Panc1 (cell line): Measurements from ENCODE around the gene CER1. TPM values are rescaled to one million over a fixed set of nuclear protein-coding genes. Genes with fewer than 3 reads are reported as not detected.

ENCODE experiments used
- ATAC-seq: fragments of 200-7000 bp; cut with Tn5 transposase; 2 replicates; pipeline ENCODE4 v1.9.1; 2020; ENCODE audit warnings: mild to moderate bottlenecking, moderate library complexity
- BruUV-seq: library from RNA; stranded (reverse); fragments of 400-500 nt; replicated peaks from 2 replicates; lab custom pipeline; 2021; lab: Mats Ljungman, UMichigan
- CTCF ChIA-PET: fragments of 300-600 bp; sonication (Branson Sonifier 250); formaldehyde crosslinking; loops from one replicate; lab custom pipeline; 2022; ENCODE audit warnings: antibody characterized with exemption; lab: Charles Lee
- POLR2A ChIA-PET: fragments of 300-600 bp; sonication (Branson Sonifier 250); formaldehyde crosslinking; loops from one replicate; lab custom pipeline; 2022; ENCODE audit warnings: antibody characterized with exemption; lab: Charles Lee
- DNase-seq: peaks from one replicate; pipeline ENCODE4 v3.0.0-alpha.2; 2010; ENCODE audit warnings: low read depth, low spot score
- H3K27ac ChIP-seq: 2 replicates; pipeline ENCODE4 v1.5.1; 2011; ENCODE audit warnings: mild to moderate bottlenecking, low read length, inconsistent platforms
- H3K27me3 ChIP-seq: fragments of 200-500 bp; sonication (Bioruptor generic); 2 replicates; pipeline ENCODE4 v1.6.0; 2014; ENCODE audit warnings: low read length, inconsistent platforms; ENCODE audit not compliant: control insufficient read depth, insufficient read depth
- H3K36me3 ChIP-seq: fragments of 200-500 bp; sonication (Bioruptor generic); 2 replicates; pipeline ENCODE4 v1.5.1; 2014; ENCODE audit warnings: inconsistent platforms, mild to moderate bottlenecking, low read length, moderate library complexity; ENCODE audit not compliant: control insufficient read depth, insufficient read depth
- H3K4me1 ChIP-seq: 2 replicates; pipeline ENCODE4 v1.5.1; 2011; ENCODE audit warnings: inconsistent platforms, mild to moderate bottlenecking, low read length, moderate library complexity; ENCODE audit not compliant: control insufficient read depth, insufficient read depth
- H3K4me3 ChIP-seq, 2 experiments: 2 replicates each; pipeline ENCODE4 v1.5.1; 2011 to 2012; ENCODE audit warnings: low read depth in 2 of 2, low read length in 2 of 2, mild to moderate bottlenecking in 2 of 2, inconsistent platforms in 1 of 2, moderate library complexity in 1 of 2
- H3K9me3 ChIP-seq: fragments of 200-500 bp; sonication (Bioruptor generic); 2 replicates; pipeline ENCODE4 v1.5.1; 2014; ENCODE audit warnings: low read depth, mild to moderate bottlenecking, inconsistent platforms, low read length, moderate library complexity; ENCODE audit not compliant: control insufficient read depth, insufficient read depth
- POLR2AphosphoS5 ChIP-seq: IDR thresholded peaks from 2 replicates; pipeline ENCODE4 v1.6.1; 2012; ENCODE audit warnings: mild to moderate bottlenecking, low read depth, low read length, moderate library complexity
- REST ChIP-seq, 2 experiments: IDR thresholded peaks; 2 replicates each; pipeline ENCODE4 v1.6.1; 2011 to 2012; ENCODE audit warnings: low read depth in 2 of 2, control low read depth in 1 of 2, low read length in 1 of 2, mild to moderate bottlenecking in 1 of 2, moderate library complexity in 1 of 2; ENCODE audit not compliant: insufficient read depth in 1 of 2
- SIN3A ChIP-seq: IDR thresholded peaks from 2 replicates; pipeline ENCODE4 v1.6.1; 2012; ENCODE audit warnings: low read depth, mild to moderate bottlenecking, low read length, moderate library complexity, borderline replicate concordance; ENCODE audit not compliant: insufficient read depth
- TCF7L2 ChIP-seq: IDR thresholded peaks from 2 replicates; pipeline ENCODE4 v1.6.1; 2011; ENCODE audit warnings: mild to moderate bottlenecking, low read depth, low read length, inconsistent platforms
- in situ Hi-C: cut with HindIII; loops from 2 replicates; pipeline ENCODE4 v1.10.0; 2016; ENCODE audit warnings: low sequenced_read_pairs, low pct_unique_long_range_greater_than_20kb
- intact Hi-C: fragments of 100-400 bp; cut with micrococcal nuclease; formaldehyde crosslinking; loops from one replicate; pipeline ENCODE4 v1.10.0; 2022; ENCODE audit not compliant: unreplicated experiment
- total RNA-seq: library from RNA; stranded (reverse); gene quantifications from one replicate; pipeline ENCODE4 v1.2.1, GENCODE V29; 2021; ENCODE audit not compliant: unreplicated experiment
- TF ChIP-seq, protein P1 (sequence below): fragments of 450-650 bp; IDR thresholded peaks from 2 replicates; pipeline ENCODE4 v1.5.1; 2017; ENCODE audit warnings: mild to moderate bottlenecking

CER1 gene
- total RNA-seq, 1 experiment from 2014 or later = not detected

DNA sequence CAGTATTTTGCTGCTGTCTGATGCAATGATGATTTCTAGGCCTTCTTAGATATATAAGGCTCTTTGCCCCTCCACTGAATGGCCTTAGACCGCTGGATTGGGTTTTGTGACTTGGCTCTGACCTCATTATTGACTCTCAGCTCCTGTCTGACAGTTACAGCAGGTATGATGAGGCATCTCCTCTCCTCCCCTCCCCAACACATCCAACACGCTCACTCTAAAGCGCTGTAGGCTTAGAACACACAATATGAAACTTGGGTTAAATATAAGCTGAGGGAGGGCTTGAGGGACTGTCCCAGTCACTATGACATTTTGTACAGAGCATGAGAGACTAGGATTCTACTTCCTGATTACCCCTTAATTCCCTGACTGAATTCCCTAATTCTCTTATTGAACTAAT lies 18.8 kb upstream of the CER1 start:
- no peak for ATAC-seq
- no peaks in the 10 kb centered on the region for H3K27me3 ChIP-seq
- H3K27ac ChIP-seq = no peak overlapping the region
- TF ChIP-seq TCF7L2 = no peak
- TF ChIP-seq REST (IDR thresholded peaks at IDR 0.05; ENCODE audit: insufficient read depth in 1 of 2, low read depth in 2 of 2, low read length in 1 of 2) = no peak
- TF ChIP-seq SIN3A = no peak
- TF ChIP-seq, protein P1, sequence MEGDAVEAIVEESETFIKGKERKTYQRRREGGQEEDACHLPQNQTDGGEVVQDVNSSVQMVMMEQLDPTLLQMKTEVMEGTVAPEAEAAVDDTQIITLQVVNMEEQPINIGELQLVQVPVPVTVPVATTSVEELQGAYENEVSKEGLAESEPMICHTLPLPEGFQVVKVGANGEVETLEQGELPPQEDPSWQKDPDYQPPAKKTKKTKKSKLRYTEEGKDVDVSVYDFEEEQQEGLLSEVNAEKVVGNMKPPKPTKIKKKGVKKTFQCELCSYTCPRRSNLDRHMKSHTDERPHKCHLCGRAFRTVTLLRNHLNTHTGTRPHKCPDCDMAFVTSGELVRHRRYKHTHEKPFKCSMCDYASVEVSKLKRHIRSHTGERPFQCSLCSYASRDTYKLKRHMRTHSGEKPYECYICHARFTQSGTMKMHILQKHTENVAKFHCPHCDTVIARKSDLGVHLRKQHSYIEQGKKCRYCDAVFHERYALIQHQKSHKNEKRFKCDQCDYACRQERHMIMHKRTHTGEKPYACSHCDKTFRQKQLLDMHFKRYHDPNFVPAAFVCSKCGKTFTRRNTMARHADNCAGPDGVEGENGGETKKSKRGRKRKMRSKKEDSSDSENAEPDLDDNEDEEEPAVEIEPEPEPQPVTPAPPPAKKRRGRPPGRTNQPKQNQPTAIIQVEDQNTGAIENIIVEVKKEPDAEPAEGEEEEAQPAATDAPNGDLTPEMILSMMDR = no peak
- no peak for TF ChIP-seq POLR2AphosphoS5
- H3K4me3 ChIP-seq = no peak overlapping the region
- ChIA-PET CTCF (no interaction called here), POLR2A (no interaction called here)
- no peaks in the 10 kb centered on the region for H3K36me3 ChIP-seq
- in situ Hi-C loops (no loop called here), intact Hi-C loops (no loop called here)
- H3K4me1 ChIP-seq = no peaks in the 10 kb centered on the region
- H3K9me3 ChIP-seq = no peaks in the 10 kb centered on the region
- no peak for DNase-seq
- BruUV-seq = no TSS peak

- no peak for ATAC-seq
- BruUV-seq = no TSS peak
- intact Hi-C loops (no loop called here), in situ Hi-C loops (no loop called here)
- H3K36me3 ChIP-seq = no peaks in the 10 kb centered on the region
- H3K27ac ChIP-seq = no peak overlapping the region
- DNase-seq = no peak
- H3K4me3 ChIP-seq = no peak overlapping the region
- TF ChIP-seq SIN3A (no peak), REST (IDR thresholded peaks at IDR 0.05; ENCODE audit: insufficient read depth in 1 of 2, low read depth in 2 of 2, low read length in 1 of 2) (no peak)
- TF ChIP-seq, protein P1 = no peak
- H3K27me3 ChIP-seq = no peaks in the 10 kb centered on the region
- ChIA-PET CTCF (no interaction called here), POLR2A (no interaction called here)
- no peaks in the 10 kb centered on the region for H3K9me3 ChIP-seq
- no peaks in the 10 kb centered on the region for H3K4me1 ChIP-seq
Measured at GRCh38 chr9:14733133-14733532, 10.6 kb upstream of the CER1 start.
